Mucosa of stomach (tissue), 1 donor: Measurements from ENCODE around the gene TMEM171.

Experiments
- H3K27me3 ChIP-seq: one replicate; pipeline ENCODE4 v1.7.0; 2013; ENCODE audit warnings: mild to moderate bottlenecking, low read length; ENCODE audit not compliant: control insufficient read depth, insufficient read depth
- H3K36me3 ChIP-seq: one replicate; pipeline ENCODE4 v1.7.0; 2013; ENCODE audit warnings: low read length; ENCODE audit not compliant: control insufficient read depth, insufficient read depth
- H3K4me1 ChIP-seq: one replicate; pipeline ENCODE4 v1.7.0; 2013; ENCODE audit warnings: mild to moderate bottlenecking, low read length; ENCODE audit not compliant: control insufficient read depth, insufficient read depth
- H3K4me3 ChIP-seq: one replicate; pipeline ENCODE4 v1.7.0; 2013; ENCODE audit warnings: low read length
- H3K9ac ChIP-seq: one replicate; pipeline ENCODE4 v1.7.0; 2013; ENCODE audit warnings: mild to moderate bottlenecking, low read length, moderate library complexity
- H3K9me3 ChIP-seq: one replicate; pipeline ENCODE4 v1.7.0; 2013; ENCODE audit warnings: mild to moderate bottlenecking, low read length, moderate library complexity; ENCODE audit not compliant: control insufficient read depth
- donor health status: Pancreatic carcinoma.

Gene TMEM171

DNA sequence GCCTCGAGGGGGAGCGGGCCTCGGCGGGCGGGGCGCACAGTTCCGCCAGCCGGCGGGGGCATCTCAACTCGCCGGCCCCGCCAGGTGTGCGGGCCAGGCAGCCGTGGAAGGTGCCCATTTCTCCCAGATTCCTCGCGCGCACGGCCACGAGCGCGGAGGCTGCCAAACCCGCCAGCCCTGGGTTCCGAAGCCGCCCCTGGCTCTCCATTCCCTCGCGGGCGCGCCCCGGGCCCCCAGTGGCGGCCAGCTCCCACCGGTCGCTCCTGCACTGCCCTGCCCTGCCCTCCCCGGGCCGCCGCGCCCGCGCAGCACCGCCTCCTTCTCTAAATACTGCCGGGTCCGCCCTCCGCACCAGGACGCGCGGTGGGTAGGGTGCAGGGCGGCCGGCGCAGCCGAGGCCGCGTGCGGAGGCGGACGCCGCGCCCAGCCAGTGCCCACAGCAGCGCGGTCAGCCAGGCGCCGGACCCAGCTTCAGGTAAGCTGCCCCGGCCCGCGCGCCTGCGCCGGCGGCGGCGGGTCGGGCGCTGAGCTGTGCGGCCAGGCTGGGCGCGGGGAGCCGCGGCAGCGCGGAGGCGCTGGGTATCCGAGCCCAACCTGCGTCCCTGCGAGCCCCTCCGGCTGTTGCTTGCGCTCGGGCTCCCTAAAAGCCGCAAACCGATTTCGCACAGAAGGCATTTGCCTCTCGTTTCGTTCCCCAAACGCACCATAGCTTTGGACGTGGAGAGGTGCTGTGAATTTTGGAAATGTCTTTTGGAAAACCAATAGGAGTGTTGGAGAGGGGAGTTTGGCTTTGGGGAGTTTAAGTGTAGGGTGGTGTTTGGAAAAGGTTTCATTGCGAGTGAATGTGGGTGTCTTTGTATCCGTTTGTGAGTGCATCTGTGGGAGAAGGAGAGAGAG, at the start of gene TMEM171:
TMEM171 (plus strand) TSS at position 354 of the 897 bp plus-strand sequence. CDS start 2,799 bp downstream, outside the sequence.
- H3K4me3 ChIP-seq, result peak within 1 kb of the TSS; percentile 40
- H3K27me3 ChIP-seq, result no peaks in the 10 kb centered on the region
- no peaks in the 10 kb centered on the region for H3K9me3 ChIP-seq
- H3K4me1 ChIP-seq, result peaks cover 33% of the 10 kb centered on the region
- peak within 1 kb of the TSS; percentile 85 for H3K9ac ChIP-seq
- no peaks in the 10 kb centered on the region for H3K36me3 ChIP-seq

DNA sequence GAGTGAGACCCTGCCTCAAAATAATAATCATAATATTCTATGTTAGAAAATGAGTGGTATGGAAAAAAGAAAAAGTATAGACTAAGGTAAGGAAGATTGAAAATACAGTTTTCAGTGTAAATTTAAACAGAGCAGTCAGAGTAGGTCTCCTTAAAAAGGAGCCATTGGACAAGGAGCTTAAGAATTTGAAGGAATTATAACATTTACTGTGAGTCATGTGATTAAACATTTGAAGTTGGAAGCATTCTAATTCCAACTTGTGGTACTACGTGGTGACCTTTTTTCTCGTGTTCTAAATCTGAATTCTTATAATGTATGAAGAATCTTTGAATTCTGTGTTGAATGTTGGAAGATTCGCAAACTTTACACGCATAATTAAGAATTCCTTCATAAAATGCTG, 39.3 kb upstream of the TMEM171 start:
- no peaks in the 10 kb centered on the region for H3K4me1 ChIP-seq
- no peak overlapping the region for H3K4me3 ChIP-seq
- H3K27me3 ChIP-seq, result no peaks in the 10 kb centered on the region
- H3K36me3 ChIP-seq, result no peaks in the 10 kb centered on the region
- no peak overlapping the region for H3K9ac ChIP-seq
- H3K9me3 ChIP-seq, result no peaks in the 10 kb centered on the region

DNA sequence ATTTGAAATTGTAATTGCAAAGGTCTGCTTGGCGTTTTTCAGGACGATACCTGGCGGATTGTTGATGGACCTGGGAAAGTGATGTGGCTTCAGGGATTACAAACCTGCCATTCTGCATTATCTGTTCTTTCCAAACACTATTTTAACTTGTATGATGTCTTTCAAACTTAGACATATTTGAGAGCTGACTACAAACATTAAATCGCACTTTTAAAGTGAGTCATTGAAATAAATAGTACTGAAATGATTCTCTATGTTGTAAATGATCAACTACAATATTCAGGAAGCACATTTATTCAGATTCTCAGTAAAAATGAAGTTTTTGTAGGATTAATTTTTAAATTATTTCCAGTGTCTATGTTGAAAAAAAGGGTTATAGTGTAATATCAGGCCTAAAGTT, 32.3 kb upstream of the TMEM171 start:
- no peaks in the 10 kb centered on the region for H3K27me3 ChIP-seq
- H3K4me1 ChIP-seq, result no peaks in the 10 kb centered on the region
- H3K4me3 ChIP-seq, result no peak overlapping the region
- H3K9me3 ChIP-seq, result no peaks in the 10 kb centered on the region
- H3K36me3 ChIP-seq, result no peaks in the 10 kb centered on the region
- no peak overlapping the region for H3K9ac ChIP-seq

GRCh38 chr5:73093943-73094342, 26.4 kb upstream of the TMEM171 start:
- no peaks in the 10 kb centered on the region for H3K36me3 ChIP-seq
- no peaks in the 10 kb centered on the region for H3K27me3 ChIP-seq
- peaks cover 14% of the 10 kb centered on the region for H3K4me1 ChIP-seq
- H3K9me3 ChIP-seq, result no peaks in the 10 kb centered on the region
- H3K9ac ChIP-seq, result no peak overlapping the region
- no peak overlapping the region for H3K4me3 ChIP-seq

- no peaks in the 10 kb centered on the region for H3K27me3 ChIP-seq
- H3K9ac ChIP-seq, result no peak overlapping the region
- no peaks in the 10 kb centered on the region for H3K9me3 ChIP-seq
- no peaks in the 10 kb centered on the region for H3K36me3 ChIP-seq
- peaks cover 14% of the 10 kb centered on the region for H3K4me1 ChIP-seq
- H3K4me3 ChIP-seq, result no peak overlapping the region
Observed at GRCh38 chr5:73094415-73094814, 26.0 kb upstream of the TMEM171 start.

DNA sequence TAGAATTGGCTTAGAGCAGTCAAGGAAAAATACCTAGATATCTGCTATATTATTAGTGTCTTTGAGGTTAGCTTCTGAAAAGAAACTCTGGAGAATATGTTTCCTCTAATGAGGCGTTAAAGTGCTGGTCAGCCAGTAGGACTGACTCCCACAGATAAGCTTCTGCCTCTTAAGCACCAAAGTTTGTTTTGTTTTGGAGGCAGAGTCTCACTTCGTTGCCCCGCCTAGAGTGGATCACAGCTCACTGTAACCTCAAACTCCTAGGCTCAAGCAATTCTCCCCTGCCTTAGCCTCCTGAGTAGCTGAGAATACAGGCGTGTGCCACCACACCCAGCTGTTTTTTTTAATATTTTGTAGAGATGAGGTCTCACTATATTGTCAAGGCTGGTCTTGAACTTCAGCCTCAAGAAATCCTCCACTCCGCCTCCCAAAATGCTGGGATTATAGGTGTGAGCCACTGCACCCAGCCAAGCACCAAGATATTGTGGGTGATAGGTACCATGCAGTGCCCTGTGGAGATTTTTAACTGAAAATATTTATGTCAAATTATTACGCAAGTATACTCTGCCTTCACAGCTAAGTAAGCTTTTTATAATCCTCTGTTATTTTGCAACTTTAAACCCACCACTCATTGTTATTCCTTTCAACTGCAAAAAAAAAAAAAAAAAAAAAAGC, 24.7 kb upstream of the TMEM171 start:
- Histone ChIP-seq H3K9me3 (no peaks in the 10 kb centered on the region), H3K36me3 (no peaks in the 10 kb centered on the region), H3K4me3 (no peak overlapping the region), H3K27me3 (no peaks in the 10 kb centered on the region), H3K4me1 (peaks cover 14% of the 10 kb centered on the region), H3K9ac (no peak overlapping the region)

DNA sequence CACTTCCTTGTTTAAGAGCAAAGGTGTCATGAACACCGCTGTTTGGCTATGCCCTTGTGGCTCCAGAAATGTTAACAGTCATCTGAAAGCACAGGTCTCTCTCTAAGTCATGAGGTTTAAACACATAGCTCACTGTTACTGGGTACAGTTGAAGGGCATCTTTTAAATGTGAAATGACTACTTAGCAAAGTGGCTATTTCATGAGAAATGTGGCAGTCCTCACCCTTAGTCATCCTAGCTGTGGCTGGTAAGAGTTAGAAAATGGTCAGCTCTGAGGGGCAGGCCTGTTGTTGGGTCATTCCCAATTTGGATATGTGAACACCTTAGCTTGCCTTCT, 24.2 kb upstream of the TMEM171 start:
- peaks cover 14% of the 10 kb centered on the region for H3K4me1 ChIP-seq
- H3K9ac ChIP-seq, result no peak overlapping the region
- no peaks in the 10 kb centered on the region for H3K9me3 ChIP-seq
- no peaks in the 10 kb centered on the region for H3K27me3 ChIP-seq
- H3K4me3 ChIP-seq, result no peak overlapping the region
- no peaks in the 10 kb centered on the region for H3K36me3 ChIP-seq

DNA sequence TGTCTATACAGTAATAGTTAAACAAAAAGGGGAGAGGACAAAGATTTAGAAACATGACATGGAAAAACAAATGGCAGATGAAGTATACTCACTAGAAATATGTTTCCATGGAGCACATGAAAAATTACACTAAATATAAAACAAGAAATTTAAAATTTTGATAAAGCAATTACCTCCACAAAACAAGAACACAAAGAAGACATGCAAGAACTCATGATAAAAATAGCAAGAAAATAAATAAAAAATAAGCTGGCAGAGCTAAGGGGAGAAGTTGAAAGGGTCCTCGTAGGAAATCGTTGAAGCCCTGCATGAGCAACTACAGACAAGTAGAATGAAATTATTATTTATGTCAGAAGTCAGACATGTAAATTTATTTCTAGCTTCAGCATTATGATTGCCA, 22.6 kb upstream of the TMEM171 start:
- no peaks in the 10 kb centered on the region for H3K27me3 ChIP-seq
- no peaks in the 10 kb centered on the region for H3K36me3 ChIP-seq
- H3K9ac ChIP-seq, result no peak overlapping the region
- peaks cover 14% of the 10 kb centered on the region for H3K4me1 ChIP-seq
- no peak overlapping the region for H3K4me3 ChIP-seq
- no peaks in the 10 kb centered on the region for H3K9me3 ChIP-seq

- Histone ChIP-seq H3K4me3 (no peak overlapping the region), H3K9me3 (no peaks in the 10 kb centered on the region), H3K36me3 (no peaks in the 10 kb centered on the region), H3K4me1 (peaks cover 6% of the 10 kb centered on the region), H3K9ac (no peak overlapping the region), H3K27me3 (no peaks in the 10 kb centered on the region)
Observed at GRCh38 chr5:73100109-73100508, 20.3 kb upstream of the TMEM171 start.

- no peaks in the 10 kb centered on the region for H3K36me3 ChIP-seq
- no peaks in the 10 kb centered on the region for H3K9me3 ChIP-seq
- no peaks in the 10 kb centered on the region for H3K27me3 ChIP-seq
- no peaks in the 10 kb centered on the region for H3K4me1 ChIP-seq
- no peak overlapping the region for H3K4me3 ChIP-seq
- no peak overlapping the region for H3K9ac ChIP-seq
Observed at GRCh38 chr5:73103870-73104299, 16.5 kb upstream of the TMEM171 start.

DNA sequence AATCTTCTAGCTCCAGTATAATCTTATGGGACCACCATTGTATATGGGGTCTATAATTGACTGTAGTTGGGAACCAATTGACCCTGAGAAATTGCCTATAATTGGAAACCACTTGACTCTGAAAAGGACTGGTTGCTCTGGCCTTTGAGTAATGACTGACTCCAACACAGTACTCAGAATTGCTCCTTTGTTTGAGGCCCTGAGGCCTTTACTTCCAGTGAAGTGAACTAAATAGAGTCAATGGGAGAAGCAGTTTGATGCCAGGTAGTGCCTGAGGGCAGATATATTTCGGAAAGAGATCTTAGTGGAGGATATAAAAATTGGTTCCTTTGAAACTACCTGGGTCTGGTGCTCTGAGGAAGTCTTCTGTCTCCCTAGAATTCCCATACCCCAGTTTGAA, 16.0 kb upstream of the TMEM171 start:
- H3K27me3 ChIP-seq, result no peaks in the 10 kb centered on the region
- H3K4me3 ChIP-seq, result no peak overlapping the region
- no peaks in the 10 kb centered on the region for H3K4me1 ChIP-seq
- no peaks in the 10 kb centered on the region for H3K36me3 ChIP-seq
- H3K9me3 ChIP-seq, result no peaks in the 10 kb centered on the region
- no peak overlapping the region for H3K9ac ChIP-seq

DNA sequence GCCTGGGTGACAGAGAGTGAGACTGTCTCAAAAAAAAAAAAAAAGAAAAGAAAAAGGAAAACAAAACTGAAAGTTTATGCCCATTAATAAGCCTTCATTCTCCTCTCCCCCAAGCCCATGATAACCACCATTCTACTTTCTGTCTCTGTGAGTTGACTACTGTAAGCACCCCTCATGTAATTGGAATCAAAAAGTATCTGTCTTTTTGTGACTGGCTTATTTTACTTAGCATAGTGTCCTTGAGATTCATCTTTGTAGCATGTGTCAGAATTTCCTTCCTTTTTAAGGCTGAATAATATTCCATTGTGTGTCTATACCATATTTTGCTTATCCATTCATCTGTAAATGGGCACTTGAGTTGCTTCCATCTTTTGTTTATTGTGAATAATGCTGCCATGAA, 14.0 kb upstream of the TMEM171 start:
- H3K36me3 ChIP-seq, result no peaks in the 10 kb centered on the region
- no peaks in the 10 kb centered on the region for H3K9me3 ChIP-seq
- H3K4me3 ChIP-seq, result no peak overlapping the region
- no peaks in the 10 kb centered on the region for H3K4me1 ChIP-seq
- no peak overlapping the region for H3K9ac ChIP-seq
- H3K27me3 ChIP-seq, result no peaks in the 10 kb centered on the region
